ENCODE measurements around the gene ANKRD12. TPM values are rescaled to one million over a fixed set of nuclear protein-coding genes. Genes with fewer than 3 reads are reported as not detected.

The ANKRD12 gene
- total and polyA plus RNA-seq, 2 donors (not counting 1 experiment from before 2014, with no cell fraction given) = 8.0 to 183 TPM

DNA sequence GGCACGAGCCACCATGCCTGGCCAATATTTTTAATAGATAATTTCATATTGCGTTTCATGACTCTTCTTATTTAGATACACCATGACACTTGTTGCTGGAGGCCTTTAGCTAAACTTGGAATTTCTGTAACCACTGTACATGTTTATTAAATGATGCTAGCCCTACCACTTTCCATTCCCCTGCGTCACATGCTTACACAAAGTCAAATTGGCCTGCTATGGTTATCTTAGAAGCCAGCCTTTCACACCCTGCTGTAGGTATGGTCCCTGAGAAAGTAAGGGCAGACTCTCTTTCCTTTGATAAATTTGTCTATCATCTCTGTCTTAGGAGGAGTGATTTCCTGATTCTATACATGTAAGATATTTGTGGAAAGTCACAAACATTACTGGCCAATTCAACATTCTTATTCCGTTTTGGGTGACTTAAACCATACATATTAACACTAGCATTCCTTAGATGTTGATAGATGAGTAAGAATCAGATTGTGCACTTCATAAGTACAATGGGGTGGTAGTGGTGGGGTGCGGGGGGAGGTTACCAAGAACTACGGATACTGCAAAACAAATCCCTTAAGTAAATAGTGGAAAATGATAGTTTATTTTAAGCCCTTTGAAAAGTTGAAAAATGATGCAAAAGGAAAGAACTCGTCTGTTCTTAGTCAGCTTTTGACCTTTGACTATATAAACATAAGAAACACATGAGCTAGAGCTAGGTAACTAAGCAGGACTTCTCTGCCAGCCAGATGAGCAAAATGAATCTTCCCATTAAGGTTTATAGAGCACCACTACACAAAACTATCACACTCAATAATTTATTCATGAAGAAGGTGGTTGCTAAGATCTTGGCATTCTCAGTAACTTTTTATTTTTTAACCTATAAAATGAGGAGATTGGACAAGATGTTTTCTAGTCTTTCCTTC is 42.0 kb upstream of the ANKRD12 start:
- Mint-ChIP-seq H3K27me3 (no peaks in the 10 kb centered on the region), H3K4me3 (peak overlapping the region; percentile 84), H3K27ac (peak overlapping the region; percentile 98), H3K4me1 (peaks cover 21% of the 10 kb centered on the region), H3K9me3 (ENCODE audit: insufficient read depth) (no peaks in the 10 kb centered on the region)
- CTCF ChIA-PET = interaction anchor here (0.8 kb wide), 1 partner anchor 7 kb away, joined by 3 read pairs; no protein-coding TSS in a partner anchor
- POLR2A ChIA-PET = interaction anchor here (0.5 to 1.5 kb wide), 2 partner anchors 15 to 524 kb away, joined by 3 read pairs; no protein-coding TSS in a partner anchor
- peak overlapping the region in 1 of 5 experiments; percentile 48 for H3K4me3 ChIP-seq (ENCODE audit: control extremely low read depth in 1 of 5, extremely low read depth in 1 of 5, insufficient read depth in 1 of 5, low read depth in 2 of 5, low read length in 4 of 5)
- no peaks in the 10 kb centered on the region for H3K9me3 ChIP-seq (ENCODE audit: control extremely low read depth in 1 of 3, control insufficient read depth in 2 of 3, insufficient read depth in 1 of 3, low read length in 2 of 3)
- H3K4me1 ChIP-seq (ENCODE audit: control insufficient read depth in 2 of 2, insufficient read depth in 2 of 2, low read length in 2 of 2) = peaks cover 14 to 15% of the 10 kb centered on the region in 2 donors
- H3K4me2 ChIP-seq (replicated peaks; ENCODE audit: low read depth, low read length, poor library complexity, severe bottlenecking) = peak overlapping the region; percentile 59
- intact Hi-C loops (cut with micrococcal nuclease) = no loop called here
- peak overlapping the region; percentile 74 for H2AFZ ChIP-seq (ENCODE audit: insufficient read depth, low read depth, low read length, poor library complexity, severe bottlenecking)
- TF ChIP-seq, protein P1, sequence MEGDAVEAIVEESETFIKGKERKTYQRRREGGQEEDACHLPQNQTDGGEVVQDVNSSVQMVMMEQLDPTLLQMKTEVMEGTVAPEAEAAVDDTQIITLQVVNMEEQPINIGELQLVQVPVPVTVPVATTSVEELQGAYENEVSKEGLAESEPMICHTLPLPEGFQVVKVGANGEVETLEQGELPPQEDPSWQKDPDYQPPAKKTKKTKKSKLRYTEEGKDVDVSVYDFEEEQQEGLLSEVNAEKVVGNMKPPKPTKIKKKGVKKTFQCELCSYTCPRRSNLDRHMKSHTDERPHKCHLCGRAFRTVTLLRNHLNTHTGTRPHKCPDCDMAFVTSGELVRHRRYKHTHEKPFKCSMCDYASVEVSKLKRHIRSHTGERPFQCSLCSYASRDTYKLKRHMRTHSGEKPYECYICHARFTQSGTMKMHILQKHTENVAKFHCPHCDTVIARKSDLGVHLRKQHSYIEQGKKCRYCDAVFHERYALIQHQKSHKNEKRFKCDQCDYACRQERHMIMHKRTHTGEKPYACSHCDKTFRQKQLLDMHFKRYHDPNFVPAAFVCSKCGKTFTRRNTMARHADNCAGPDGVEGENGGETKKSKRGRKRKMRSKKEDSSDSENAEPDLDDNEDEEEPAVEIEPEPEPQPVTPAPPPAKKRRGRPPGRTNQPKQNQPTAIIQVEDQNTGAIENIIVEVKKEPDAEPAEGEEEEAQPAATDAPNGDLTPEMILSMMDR (IDR thresholded peaks at IDR 0.05) = no peak
- TF ChIP-seq EZH2 (IDR thresholded peaks at IDR 0.05; ENCODE audit: borderline replicate concordance, insufficient read depth, low read depth, low read length, poor library complexity, severe bottlenecking) = no peak
- no peak for ATAC-seq (ENCODE audit: low read depth)
- no peaks in the 10 kb centered on the region for H3K79me2 ChIP-seq (ENCODE audit: control insufficient read depth, insufficient read depth, low read length)
- peak overlapping the region; percentile 59 to 60 for H3K27ac ChIP-seq (ENCODE audit: low read length in 2 of 2)
- no peak for DNase-seq
- no peaks in the 10 kb centered on the region for H4K20me1 ChIP-seq (ENCODE audit: control insufficient read depth, insufficient read depth, low read length, poor library complexity, severe bottlenecking)
- no peaks in the 10 kb centered on the region for H3K27me3 ChIP-seq (replicated peaks in 1 of 4; ENCODE audit: control extremely low read depth in 1 of 4, control insufficient read depth in 3 of 4, insufficient read depth in 4 of 4, low read length in 3 of 4)
- no CpG with 5 or more reads among the region's 7 CpGs for WGBS (ENCODE audit: insufficient coverage)
- no peaks in the 10 kb centered on the region for H3K36me3 ChIP-seq (replicated peaks in 1 of 2; ENCODE audit: control extremely low read depth in 1 of 2, control insufficient read depth in 1 of 2, extremely low read depth in 1 of 2, insufficient read depth in 2 of 2, low read length in 1 of 2)
- peak overlapping the region; percentile 32 for H3K9ac ChIP-seq (ENCODE audit: low read length)

All from B cell (primary cell).